Measurements from ENCODE around the gene GNPTG.

GRCh38 chr16:1395444-1396031 lies 43.8 kb downstream of the GNPTG start:
- no peak for TF ChIP-seq CTCF (IDR thresholded peaks at IDR 0.05 in 4 of 5, conservative IDR thresholded peaks at IDR 0.05 in 1 of 5)
- no peak for TF ChIP-seq POLR2A (IDR thresholded peaks at IDR 0.05)

Data from gastrocnemius medialis (tissue), 4 donors.